Urothelium cell line (cell line): ENCODE data around the gene PRSS56.
"Not testable (repeated sequence)": the region's sequence is repeated elsewhere in the genome, so short reads cannot be mapped to it uniquely, and the experiment has no call there.

Experiments
- DNase-seq: peaks from one replicate; pipeline ENCODE4 v3.0.0; 2011; ENCODE audit warnings: low spot score, mixed read lengths
- FAIRE-seq: peaks from 2 replicates; lab custom pipeline; 2011; peaks lifted over from hg19 to GRCh38; lab: Jason Lieb, UNC

Gene PRSS56

GRCh38 chr2:232568161-232568560 lies 48.0 kb downstream of the PRSS56 start:
- FAIRE-seq: no peak
- DNase-seq: no peak

GRCh38 chr2:232569541-232569940 lies 49.4 kb downstream of the PRSS56 start:
- DNase-seq (no peak), FAIRE-seq (no peak)

GRCh38 chr2:232570481-232570880 lies 50.3 kb downstream of the PRSS56 start:
- not testable (repeated sequence) for FAIRE-seq, DNase-seq

- DNase-seq (no peak), FAIRE-seq (no peak)
Observed at GRCh38 chr2:232571026-232571474, 50.9 kb downstream of the PRSS56 start.

- DNase-seq (no peak), FAIRE-seq (no peak)
Observed at GRCh38 chr2:232573042-232573441, 52.9 kb downstream of the PRSS56 start.

- no peak for DNase-seq
- FAIRE-seq: no peak
Observed at GRCh38 chr2:232573771-232574435, 53.7 kb downstream of the PRSS56 start.

- FAIRE-seq (no peak), DNase-seq (no peak)
Observed at GRCh38 chr2:232574674-232575403, 54.7 kb downstream of the PRSS56 start.
